Lower lobe of right lung (tissue), 2 donors: ENCODE measurements around the gene C14orf119. TPM values are rescaled to one million over a fixed set of nuclear protein-coding genes. Genes with fewer than 3 reads are reported as not detected.

Experiments
- ATAC-seq, 2 donors: fragments of 200-7000 bp; cut with Tn5 transposase; one replicate each; pipeline ENCODE4 v1.9.1; 2020 to 2022; ENCODE audit warnings: mild to moderate bottlenecking in 2 of 2, moderate library complexity in 2 of 2
- DNase-seq: peaks from one replicate; pipeline ENCODE4 v3.0.0-alpha.2; 2020
- H3K27ac ChIP-seq: fragments of 200-600 bp; one replicate; pipeline ENCODE4 v1.8.0; 2022
- H3K27me3 ChIP-seq: fragments of 200-600 bp; one replicate; pipeline ENCODE4 v1.8.0; 2022; ENCODE audit warnings: low read depth
- H3K36me3 ChIP-seq: fragments of 200-600 bp; one replicate; pipeline ENCODE4 v1.8.0; 2022; ENCODE audit warnings: mild to moderate bottlenecking
- H3K4me1 ChIP-seq: fragments of 200-600 bp; one replicate; pipeline ENCODE4 v1.8.0; 2022
- H3K4me3 ChIP-seq: fragments of 200-600 bp; one replicate; pipeline ENCODE4 v1.8.0; 2022; ENCODE audit warnings: mild to moderate bottlenecking
- H3K9me3 ChIP-seq: fragments of 200-600 bp; one replicate; pipeline ENCODE4 v1.8.0; 2022
- CTCF ChIP-seq: fragments of 200-600 bp; IDR thresholded peaks from one replicate; pipeline ENCODE4 v1.8.0; 2022; ENCODE audit warnings: antibody characterized with exemption, mild to moderate bottlenecking
- intact Hi-C: fragments of 100-400 bp; cut with DNase I; formaldehyde crosslinking; loops from one replicate; pipeline ENCODE4 v1.11.0; 2022
- total RNA-seq: library from RNA; stranded (reverse); fragmentation: NEBNext Ultra II Directional; extraction: Animal tissue kit (Norgen Biotek cat#: 25700); gene quantifications from one replicate; pipeline ENCODE4 v1.2.1, GENCODE V29; 2021
- donor health status: DM: no; HTN: yes; CAD: no; lungs with severe emphysema.

C14orf119 gene
- total RNA-seq, 1 donor from 2014 or later, result 53.3 TPM

- Histone ChIP-seq H3K27me3 (no peaks in the 10 kb centered on the region), H3K36me3 (peaks cover 60% of the 10 kb centered on the region), H3K4me3 (peak overlapping the region; percentile 68), H3K4me1 (peaks cover 69% of the 10 kb centered on the region), H3K27ac (peak overlapping the region; percentile 93), H3K9me3 (no peaks in the 10 kb centered on the region)
- no peak for TF ChIP-seq CTCF
- DNase-seq (no peak), ATAC-seq (no peak)
- intact Hi-C loops, result no loop called here
These were observed 1.2 kb upstream of the C14orf119 start for GRCh38 chr14:23093991-23094665.

- no peaks in the 10 kb centered on the region for H3K9me3 ChIP-seq
- peak; percentile 83 for DNase-seq
- intact Hi-C loops, result no loop called here
- TF ChIP-seq CTCF, result no peak
- peak; percentile 74 to 80 for ATAC-seq
- H3K36me3 ChIP-seq, result peaks cover 57% of the 10 kb centered on the region
- no peaks in the 10 kb centered on the region for H3K27me3 ChIP-seq
- H3K27ac ChIP-seq, result peak within 1 kb of the TSS; percentile 93
- H3K4me1 ChIP-seq, result peaks cover 72% of the 10 kb centered on the region
- peak within 1 kb of the TSS; percentile 68 for H3K4me3 ChIP-seq
These were observed 574 bp upstream of the C14orf119 start, which contains the start of gene ACIN1 for GRCh38 chr14:23094666-23095195. Gene ACIN1, minus strand, starts transcription at chr14:23095136. Its CDS starts 24 bp downstream, at chr14:23095112.

GRCh38 chr14:23097786-23098185, 2.5 kb downstream of the C14orf119 start:
- Histone ChIP-seq H3K27me3 (no peaks in the 10 kb centered on the region), H3K4me3 (no peak overlapping the region), H3K27ac (no peak overlapping the region), H3K4me1 (peaks cover 50% of the 10 kb centered on the region), H3K36me3 (peaks cover 26% of the 10 kb centered on the region), H3K9me3 (no peaks in the 10 kb centered on the region)
- TF ChIP-seq CTCF, result no peak
- intact Hi-C loops, result no loop called here
- ATAC-seq (no peak), DNase-seq (no peak)

GRCh38 chr14:23099212-23099861, 4.0 kb downstream of the C14orf119 start:
- peak overlapping the region; percentile 34 for H3K27ac ChIP-seq
- intact Hi-C loops, result no loop called here
- peaks cover 21% of the 10 kb centered on the region for H3K36me3 ChIP-seq
- no peak for ATAC-seq
- H3K4me1 ChIP-seq, result peaks cover 38% of the 10 kb centered on the region
- peak; percentile 62 for DNase-seq
- H3K4me3 ChIP-seq, result no peak overlapping the region
- no peak for TF ChIP-seq CTCF
- no peaks in the 10 kb centered on the region for H3K9me3 ChIP-seq
- no peaks in the 10 kb centered on the region for H3K27me3 ChIP-seq

GRCh38 chr14:23101213-23101970, 6.1 kb downstream of the C14orf119 start:
- no peak overlapping the region for H3K4me3 ChIP-seq
- DNase-seq (no peak), ATAC-seq (no peak)
- H3K27ac ChIP-seq, result no peak overlapping the region
- TF ChIP-seq CTCF, result no peak
- H3K27me3 ChIP-seq, result no peaks in the 10 kb centered on the region
- intact Hi-C loops, result no loop called here
- H3K36me3 ChIP-seq, result peaks cover 21% of the 10 kb centered on the region
- H3K4me1 ChIP-seq, result peaks cover 34% of the 10 kb centered on the region
- no peaks in the 10 kb centered on the region for H3K9me3 ChIP-seq
